Measurements from ENCODE around the gene GMDS.

Gene GMDS

DNA sequence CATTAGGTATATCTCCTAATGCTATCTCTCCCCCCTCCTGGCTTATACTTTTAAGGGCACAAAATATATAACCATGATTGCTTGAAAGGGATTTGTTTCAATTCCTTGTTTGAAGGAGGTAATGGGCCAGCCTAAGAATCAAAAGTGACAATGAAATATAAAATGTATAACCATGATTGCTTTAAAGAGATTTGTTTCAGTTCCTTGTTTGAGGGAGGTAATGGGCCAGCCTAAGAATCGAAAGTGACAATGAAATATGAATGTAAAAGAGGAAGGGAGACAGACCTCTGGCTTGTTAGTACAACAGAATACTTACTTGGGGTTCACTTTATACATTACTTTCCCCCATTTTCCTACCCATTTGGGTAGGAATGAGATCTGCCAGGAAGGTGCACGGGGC is 580.2 kb downstream of the GMDS start:
- Histone ChIP-seq H4K20me1 (ENCODE audit: insufficient read depth, low read length) (no peaks in the 10 kb centered on the region), H3K36me3 (replicated peaks; ENCODE audit: insufficient read depth, low read length) (no peaks in the 10 kb centered on the region), H3K9me3 (replicated peaks; ENCODE audit: insufficient read depth, low read length) (no peaks in the 10 kb centered on the region), H3K79me2 (ENCODE audit: low read length) (no peaks in the 10 kb centered on the region), H3F3A (ENCODE audit: insufficient read depth, low read length) (no peaks in the 10 kb centered on the region), H2AFZ (ENCODE audit: low read length) (no peak overlapping the region), H3K9me2 (replicated peaks; ENCODE audit: insufficient read depth, low read length) (no peaks in the 10 kb centered on the region), H3K4me2 (ENCODE audit: low read depth, low read length) (no peak overlapping the region), H3K4me3 (ENCODE audit: low read length) (no peak overlapping the region), H3K27ac (ENCODE audit: low read length) (no peak overlapping the region), H3K4me1 (ENCODE audit: low read length) (peaks cover 5% of the 10 kb centered on the region; the same call in 1 of the 2 replicates), H3K27me3 (replicated peaks; ENCODE audit: insufficient read depth, low read length) (no peaks in the 10 kb centered on the region), H3K9ac (ENCODE audit: low read length) (no peak overlapping the region)
- TF ChIP-seq EZH2 (optimal IDR thresholded peaks at IDR 0.05; ENCODE audit: low read depth, low read length), result no peak
- TF ChIP-seq EZH2phosphoT487 (IDR thresholded peaks at IDR 0.05; ENCODE audit: low read length), result no peak
- no peak for TF ChIP-seq CTCF (IDR thresholded peaks at IDR 0.05; ENCODE audit: low read length)
- no peak for DNase-seq

GRCh38 chr6:1664329-1664728 is 581.1 kb downstream of the GMDS start:
- Histone ChIP-seq H3K4me1 (ENCODE audit: low read length) (peaks cover 5% of the 10 kb centered on the region; the same call in 1 of the 2 replicates), H3K9me3 (replicated peaks; ENCODE audit: insufficient read depth, low read length) (no peaks in the 10 kb centered on the region), H3K27ac (ENCODE audit: low read length) (no peak overlapping the region), H3K27me3 (replicated peaks; ENCODE audit: insufficient read depth, low read length) (no peaks in the 10 kb centered on the region), H3K79me2 (ENCODE audit: low read length) (no peaks in the 10 kb centered on the region), H3K9me2 (replicated peaks; ENCODE audit: insufficient read depth, low read length) (no peaks in the 10 kb centered on the region), H2AFZ (ENCODE audit: low read length) (no peak overlapping the region), H3K36me3 (replicated peaks; ENCODE audit: insufficient read depth, low read length) (no peaks in the 10 kb centered on the region), H3K9ac (ENCODE audit: low read length) (no peak overlapping the region), H3K4me2 (ENCODE audit: low read depth, low read length) (no peak overlapping the region), H3K4me3 (ENCODE audit: low read length) (no peak overlapping the region), H3F3A (ENCODE audit: insufficient read depth, low read length) (no peaks in the 10 kb centered on the region), H4K20me1 (ENCODE audit: insufficient read depth, low read length) (no peaks in the 10 kb centered on the region)
- TF ChIP-seq EZH2phosphoT487 (IDR thresholded peaks at IDR 0.05; ENCODE audit: low read length) (no peak), EZH2 (optimal IDR thresholded peaks at IDR 0.05; ENCODE audit: low read depth, low read length) (no peak), CTCF (IDR thresholded peaks at IDR 0.05; ENCODE audit: low read length) (no peak)
- DNase-seq, result no peak

DNA sequence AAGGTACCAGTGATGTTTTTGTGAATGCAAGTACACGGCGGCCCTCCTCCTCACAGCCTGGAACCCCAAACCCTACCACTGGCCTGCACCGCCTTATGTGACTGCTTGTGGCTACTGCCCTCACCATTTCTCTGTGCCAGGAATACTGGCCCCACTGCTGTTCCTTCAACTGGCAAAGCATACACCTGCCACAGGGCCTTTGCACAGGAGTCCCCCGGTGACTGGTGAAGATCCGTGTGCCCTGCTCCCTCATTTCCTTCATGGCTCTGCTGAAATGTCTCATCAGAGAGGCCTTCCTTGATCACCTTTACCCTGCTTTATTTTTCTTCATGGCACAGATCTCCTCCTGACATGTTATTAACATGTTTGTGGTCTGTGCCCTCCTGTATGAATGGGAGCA is 581.9 kb downstream of the GMDS start:
- Histone ChIP-seq H3K4me1 (ENCODE audit: low read length) (peaks cover 5% of the 10 kb centered on the region; the same call in 1 of the 2 replicates), H3K9me3 (replicated peaks; ENCODE audit: insufficient read depth, low read length) (no peaks in the 10 kb centered on the region), H3K27me3 (replicated peaks; ENCODE audit: insufficient read depth, low read length) (no peaks in the 10 kb centered on the region), H3K36me3 (replicated peaks; ENCODE audit: insufficient read depth, low read length) (no peaks in the 10 kb centered on the region), H3K4me3 (ENCODE audit: low read length) (no peak overlapping the region), H3F3A (ENCODE audit: insufficient read depth, low read length) (no peaks in the 10 kb centered on the region), H3K4me2 (ENCODE audit: low read depth, low read length) (no peak overlapping the region), H2AFZ (ENCODE audit: low read length) (no peak overlapping the region), H3K9me2 (replicated peaks; ENCODE audit: insufficient read depth, low read length) (no peaks in the 10 kb centered on the region), H4K20me1 (ENCODE audit: insufficient read depth, low read length) (no peaks in the 10 kb centered on the region), H3K79me2 (ENCODE audit: low read length) (no peaks in the 10 kb centered on the region), H3K9ac (ENCODE audit: low read length) (no peak overlapping the region), H3K27ac (ENCODE audit: low read length) (no peak overlapping the region)
- TF ChIP-seq EZH2 (optimal IDR thresholded peaks at IDR 0.05; ENCODE audit: low read depth, low read length), result no peak
- no peak for DNase-seq

DNA sequence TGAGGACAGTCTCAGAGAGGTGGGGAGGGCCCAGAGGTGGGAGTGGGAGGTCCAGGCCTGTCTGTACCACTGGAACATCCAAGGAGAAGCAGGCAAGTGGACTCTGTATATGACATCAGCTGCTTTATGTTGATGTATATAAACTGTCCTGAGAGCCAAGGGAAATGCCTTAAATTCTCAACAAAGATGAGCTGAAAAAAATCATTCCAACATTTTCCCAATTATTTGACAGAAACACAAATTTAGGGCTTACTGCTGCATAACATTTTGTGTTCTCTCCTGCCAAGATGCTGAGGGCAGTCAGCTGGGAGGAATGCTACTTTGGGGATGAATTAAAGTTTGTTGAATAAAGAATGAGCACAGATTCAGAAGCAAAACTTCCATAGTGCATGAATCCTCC is 582.9 kb downstream of the GMDS start:
- TF ChIP-seq EZH2 (optimal IDR thresholded peaks at IDR 0.05; ENCODE audit: low read depth, low read length) (no peak), EZH2phosphoT487 (IDR thresholded peaks at IDR 0.05; ENCODE audit: low read length) (no peak), CTCF (IDR thresholded peaks at IDR 0.05; ENCODE audit: low read length) (no peak)
- Histone ChIP-seq H2AFZ (ENCODE audit: low read length) (no peak overlapping the region), H3K4me3 (ENCODE audit: low read length) (no peak overlapping the region)

More for the DNA sequence above, 582.9 kb downstream of the GMDS start:
- no peaks in the 10 kb centered on the region for H3K79me2 ChIP-seq (ENCODE audit: low read length)
- H3K4me2 ChIP-seq (ENCODE audit: low read depth, low read length), result no peak overlapping the region
- H3K4me1 ChIP-seq (ENCODE audit: low read length), result peaks cover 5% of the 10 kb centered on the region; the same call in 1 of the 2 replicates
- H3F3A ChIP-seq (ENCODE audit: insufficient read depth, low read length), result no peaks in the 10 kb centered on the region
- no peaks in the 10 kb centered on the region for H3K9me2 ChIP-seq (replicated peaks; ENCODE audit: insufficient read depth, low read length)
- no peaks in the 10 kb centered on the region for H3K9me3 ChIP-seq (replicated peaks; ENCODE audit: insufficient read depth, low read length)
- no peaks in the 10 kb centered on the region for H3K27me3 ChIP-seq (replicated peaks; ENCODE audit: insufficient read depth, low read length)
- no peaks in the 10 kb centered on the region for H3K36me3 ChIP-seq (replicated peaks; ENCODE audit: insufficient read depth, low read length)
- H4K20me1 ChIP-seq (ENCODE audit: insufficient read depth, low read length), result no peaks in the 10 kb centered on the region
- no peak overlapping the region for H3K27ac ChIP-seq (ENCODE audit: low read length)
- DNase-seq, result no peak
- H3K9ac ChIP-seq (ENCODE audit: low read length), result no peak overlapping the region
